ENCODE measurements around the gene TREML2. TPM values are rescaled to one million over a fixed set of nuclear protein-coding genes. Genes with fewer than 3 reads are reported as not detected.
A peak's percentile ranks its signal among the peaks of the same experiment; 100 is the strongest.

TREML2 gene
- total and polyA plus RNA-seq, 9 of the 15 experiments (the other 6 are each of a cell fraction or from before 2014, with no cell fraction given): 0.20 to 2.9 (median 1.4) TPM

DNA sequence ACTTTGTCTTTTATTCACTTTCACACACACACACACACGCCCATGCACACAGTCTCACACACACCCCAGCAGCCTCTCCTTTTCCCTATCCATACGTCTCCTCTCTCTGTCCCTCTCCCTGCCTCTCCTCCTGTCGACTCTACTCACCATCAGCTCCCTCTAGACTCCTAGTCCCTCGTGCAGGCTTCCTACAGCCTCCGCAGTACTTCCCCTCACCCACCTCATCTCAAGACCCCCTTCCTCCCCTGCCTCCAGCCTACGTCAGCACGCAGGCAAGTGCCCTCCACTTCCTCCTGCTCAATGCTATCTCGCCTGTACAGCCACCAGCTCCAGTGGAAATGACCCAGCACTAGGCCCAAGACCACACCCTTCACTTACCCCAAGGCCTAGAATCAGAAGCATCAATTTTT is 820 bp upstream of the TREML2 start (continued):
- TF ChIP-seq, protein P1, sequence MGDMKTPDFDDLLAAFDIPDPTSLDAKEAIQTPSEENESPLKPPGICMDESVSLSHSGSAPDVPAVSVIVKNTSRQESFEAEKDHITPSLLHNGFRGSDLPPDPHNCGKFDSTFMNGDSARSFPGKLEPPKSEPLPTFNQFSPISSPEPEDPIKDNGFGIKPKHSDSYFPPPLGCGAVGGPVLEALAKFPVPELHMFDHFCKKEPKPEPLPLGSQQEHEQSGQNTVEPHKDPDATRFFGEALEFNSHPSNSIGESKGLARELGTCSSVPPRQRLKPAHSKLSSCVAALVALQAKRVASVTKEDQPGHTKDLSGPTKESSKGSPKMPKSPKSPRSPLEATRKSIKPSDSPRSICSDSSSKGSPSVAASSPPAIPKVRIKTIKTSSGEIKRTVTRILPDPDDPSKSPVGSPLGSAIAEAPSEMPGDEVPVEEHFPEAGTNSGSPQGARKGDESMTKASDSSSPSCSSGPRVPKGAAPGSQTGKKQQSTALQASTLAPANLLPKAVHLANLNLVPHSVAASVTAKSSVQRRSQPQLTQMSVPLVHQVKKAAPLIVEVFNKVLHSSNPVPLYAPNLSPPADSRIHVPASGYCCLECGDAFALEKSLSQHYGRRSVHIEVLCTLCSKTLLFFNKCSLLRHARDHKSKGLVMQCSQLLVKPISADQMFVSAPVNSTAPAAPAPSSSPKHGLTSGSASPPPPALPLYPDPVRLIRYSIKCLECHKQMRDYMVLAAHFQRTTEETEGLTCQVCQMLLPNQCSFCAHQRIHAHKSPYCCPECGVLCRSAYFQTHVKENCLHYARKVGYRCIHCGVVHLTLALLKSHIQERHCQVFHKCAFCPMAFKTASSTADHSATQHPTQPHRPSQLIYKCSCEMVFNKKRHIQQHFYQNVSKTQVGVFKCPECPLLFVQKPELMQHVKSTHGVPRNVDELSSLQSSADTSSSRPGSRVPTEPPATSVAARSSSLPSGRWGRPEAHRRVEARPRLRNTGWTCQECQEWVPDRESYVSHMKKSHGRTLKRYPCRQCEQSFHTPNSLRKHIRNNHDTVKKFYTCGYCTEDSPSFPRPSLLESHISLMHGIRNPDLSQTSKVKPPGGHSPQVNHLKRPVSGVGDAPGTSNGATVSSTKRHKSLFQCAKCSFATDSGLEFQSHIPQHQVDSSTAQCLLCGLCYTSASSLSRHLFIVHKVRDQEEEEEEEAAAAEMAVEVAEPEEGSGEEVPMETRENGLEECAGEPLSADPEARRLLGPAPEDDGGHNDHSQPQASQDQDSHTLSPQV (IDR thresholded peaks at IDR 0.05): peak; percentile 70; the same call in 1 of the 2 replicates
- 0 out of 4 replicates have a peak, but pooled peaks of 1 of the 2 experiments have one; percentile 37 for TF ChIP-seq MAZ (CRISPR knock-in tag; conservative IDR thresholded peaks at IDR 0.05 in 1 of 2, IDR thresholded peaks at IDR 0.05 in 1 of 2)
- peak; percentile 33; the same call in 1 of the 2 replicates for TF ChIP-seq MAFK (IDR thresholded peaks at IDR 0.05; ENCODE audit: low read length)
- 0 out of 2 replicates have a peak, but pooled peaks have one; percentile 57 for TF ChIP-seq CTBP1 (IDR thresholded peaks at IDR 0.05; ENCODE audit: borderline replicate concordance)
- 0 out of 2 replicates have a peak, but pooled peaks have one; percentile 44 for TF ChIP-seq ZNF583 (CRISPR knock-in tag; IDR thresholded peaks at IDR 0.05)
- TF ChIP-seq, protein P2, sequence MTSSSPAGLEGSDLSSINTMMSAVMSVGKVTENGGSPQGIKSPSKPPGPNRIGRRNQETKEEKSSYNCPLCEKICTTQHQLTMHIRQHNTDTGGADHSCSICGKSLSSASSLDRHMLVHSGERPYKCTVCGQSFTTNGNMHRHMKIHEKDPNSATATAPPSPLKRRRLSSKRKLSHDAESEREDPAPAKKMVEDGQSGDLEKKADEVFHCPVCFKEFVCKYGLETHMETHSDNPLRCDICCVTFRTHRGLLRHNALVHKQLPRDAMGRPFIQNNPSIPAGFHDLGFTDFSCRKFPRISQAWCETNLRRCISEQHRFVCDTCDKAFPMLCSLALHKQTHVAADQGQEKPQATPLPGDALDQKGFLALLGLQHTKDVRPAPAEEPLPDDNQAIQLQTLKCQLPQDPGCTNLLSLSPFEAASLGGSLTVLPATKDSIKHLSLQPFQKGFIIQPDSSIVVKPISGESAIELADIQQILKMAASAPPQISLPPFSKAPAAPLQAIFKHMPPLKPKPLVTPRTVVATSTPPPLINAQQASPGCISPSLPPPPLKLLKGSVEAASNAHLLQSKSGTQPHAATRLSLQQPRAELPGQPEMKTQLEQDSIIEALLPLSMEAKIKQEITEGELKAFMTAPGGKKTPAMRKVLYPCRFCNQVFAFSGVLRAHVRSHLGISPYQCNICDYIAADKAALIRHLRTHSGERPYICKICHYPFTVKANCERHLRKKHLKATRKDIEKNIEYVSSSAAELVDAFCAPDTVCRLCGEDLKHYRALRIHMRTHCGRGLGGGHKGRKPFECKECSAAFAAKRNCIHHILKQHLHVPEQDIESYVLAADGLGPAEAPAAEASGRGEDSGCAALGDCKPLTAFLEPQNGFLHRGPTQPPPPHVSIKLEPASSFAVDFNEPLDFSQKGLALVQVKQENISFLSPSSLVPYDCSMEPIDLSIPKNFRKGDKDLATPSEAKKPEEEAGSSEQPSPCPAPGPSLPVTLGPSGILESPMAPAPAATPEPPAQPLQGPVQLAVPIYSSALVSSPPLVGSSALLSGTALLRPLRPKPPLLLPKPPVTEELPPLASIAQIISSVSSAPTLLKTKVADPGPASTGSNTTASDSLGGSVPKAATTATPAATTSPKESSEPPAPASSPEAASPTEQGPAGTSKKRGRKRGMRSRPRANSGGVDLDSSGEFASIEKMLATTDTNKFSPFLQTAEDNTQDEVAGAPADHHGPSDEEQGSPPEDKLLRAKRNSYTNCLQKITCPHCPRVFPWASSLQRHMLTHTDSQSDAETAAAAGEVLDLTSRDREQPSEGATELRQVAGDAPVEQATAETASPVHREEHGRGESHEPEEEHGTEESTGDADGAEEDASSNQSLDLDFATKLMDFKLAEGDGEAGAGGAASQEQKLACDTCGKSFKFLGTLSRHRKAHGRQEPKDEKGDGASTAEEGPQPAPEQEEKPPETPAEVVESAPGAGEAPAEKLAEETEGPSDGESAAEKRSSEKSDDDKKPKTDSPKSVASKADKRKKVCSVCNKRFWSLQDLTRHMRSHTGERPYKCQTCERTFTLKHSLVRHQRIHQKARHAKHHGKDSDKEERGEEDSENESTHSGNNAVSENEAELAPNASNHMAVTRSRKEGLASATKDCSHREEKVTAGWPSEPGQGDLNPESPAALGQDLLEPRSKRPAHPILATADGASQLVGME (CRISPR knock-in tag; IDR thresholded peaks at IDR 0.05): peak; percentile 57; the same call in 1 of the 2 replicates
- TF ChIP-seq, protein P3, sequence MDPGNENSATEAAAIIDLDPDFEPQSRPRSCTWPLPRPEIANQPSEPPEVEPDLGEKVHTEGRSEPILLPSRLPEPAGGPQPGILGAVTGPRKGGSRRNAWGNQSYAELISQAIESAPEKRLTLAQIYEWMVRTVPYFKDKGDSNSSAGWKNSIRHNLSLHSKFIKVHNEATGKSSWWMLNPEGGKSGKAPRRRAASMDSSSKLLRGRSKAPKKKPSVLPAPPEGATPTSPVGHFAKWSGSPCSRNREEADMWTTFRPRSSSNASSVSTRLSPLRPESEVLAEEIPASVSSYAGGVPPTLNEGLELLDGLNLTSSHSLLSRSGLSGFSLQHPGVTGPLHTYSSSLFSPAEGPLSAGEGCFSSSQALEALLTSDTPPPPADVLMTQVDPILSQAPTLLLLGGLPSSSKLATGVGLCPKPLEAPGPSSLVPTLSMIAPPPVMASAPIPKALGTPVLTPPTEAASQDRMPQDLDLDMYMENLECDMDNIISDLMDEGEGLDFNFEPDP (CRISPR knock-in tag; IDR thresholded peaks at IDR 0.05): no peak
- TF ChIP-seq GATA2 (CRISPR knock-in tag; IDR thresholded peaks at IDR 0.05): no peak
- no peak for TF ChIP-seq HCFC1 (IDR thresholded peaks at IDR 0.05; ENCODE audit: low read depth, low read length)
- TF ChIP-seq HDAC2 (IDR thresholded peaks at IDR 0.05): 0 out of 2 replicates have a peak, but pooled peaks have one; percentile 50
- 0 out of 2 replicates have a peak, but pooled peaks have one; percentile 40 for TF ChIP-seq POLR2A (conservative IDR thresholded peaks at IDR 0.05)
- TF ChIP-seq PHF20 (IDR thresholded peaks at IDR 0.05; ENCODE audit: partially characterized antibody): no peak
- TF ChIP-seq NFYB (IDR thresholded peaks at IDR 0.05; ENCODE audit: extremely low read depth, insufficient read length): no peak
- TF ChIP-seq NR1H2 (CRISPR knock-in tag; IDR thresholded peaks at IDR 0.05): no peak
- TF ChIP-seq EP300 (IDR thresholded peaks at IDR 0.05; ENCODE audit: low read length): peak; percentile 65; the same call in 1 of the 2 replicates
- no peak for TF ChIP-seq FIP1L1 (IDR thresholded peaks at IDR 0.05; ENCODE audit: low read depth, low read length, poor library complexity, severe bottlenecking)
- peak in 1 of 2 experiments; percentile 55; a peak in 1 of 4 replicates for TF ChIP-seq TRIM24 (IDR thresholded peaks at IDR 0.05)

Data from K562 (cell line).